HEK293 (cell line): ENCODE measurements around the gene RPS27A.
"Not testable (repeated sequence)": the region's sequence is repeated elsewhere in the genome, so short reads cannot be mapped to it uniquely, and the experiment has no call there.

ENCODE experiments used
- CTCF ChIA-PET: fragments of 350-600 bp; formaldehyde crosslinking; extraction: SDS; loops from one replicate; lab custom pipeline; 2021; ENCODE audit warnings: antibody characterized with exemption; lab: Yijun Ruan, JAX
- POLR2A ChIA-PET: fragments of 300-600 bp; formaldehyde crosslinking; extraction: SDS; loops from one replicate; lab custom pipeline; 2020; ENCODE audit warnings: antibody characterized with exemption, inconsistent platforms; lab: Yijun Ruan, JAX
- H3K27ac ChIP-seq: fragments of 200-500 bp; sonication (Bioruptor generic); 2 replicates; pipeline ENCODE4 v1.5.1; 2014; ENCODE audit warnings: low read depth, low read length, control low read depth, inconsistent platforms; ENCODE audit errors: extremely low read depth
- H3K36me3 ChIP-seq, 2 experiments: fragments of 200-500 bp in 1 of 2; sonication (Bioruptor generic) in 1 of 2; 1 replicate in 1 of 2; 2 replicates in 1 of 2; pipeline ENCODE4 v1.5.1; 2014 to 2017; ENCODE audit warnings: inconsistent platforms in 2 of 2, low read length in 2 of 2; ENCODE audit not compliant: control insufficient read depth in 2 of 2, insufficient read depth in 1 of 2
- H3K4me1 ChIP-seq: fragments of 200-500 bp; sonication (Bioruptor generic); 2 replicates; pipeline ENCODE4 v1.5.1; 2014; ENCODE audit warnings: mild to moderate bottlenecking, low read length, inconsistent platforms; ENCODE audit not compliant: control insufficient read depth, insufficient read depth
- H3K4me3 ChIP-seq: 2 replicates; pipeline ENCODE4 v1.5.1; 2011; ENCODE audit warnings: low read depth, mild to moderate bottlenecking, control low read depth, low read length, moderate library complexity
- H3K9me3 ChIP-seq: fragments of 200-500 bp; sonication (Bioruptor generic); 2 replicates; pipeline ENCODE4 v1.5.1; 2014; ENCODE audit warnings: low read depth, low read length, inconsistent platforms; ENCODE audit not compliant: control insufficient read depth, insufficient read depth
- FEZF1 ChIP-seq: fragments of 450-650 bp; formaldehyde crosslinking; IDR thresholded peaks from 2 replicates; pipeline ENCODE4 v1.5.1; 2016; ENCODE audit warnings: missing biosample characterization, missing genetic modification characterization
- HOXD13 ChIP-seq: sonication (generic); formaldehyde crosslinking; IDR thresholded peaks from 2 replicates; pipeline ENCODE4 v1.8.0; 2022; ENCODE audit warnings: missing genetic modification reagents, borderline replicate concordance
- SCRT1 ChIP-seq: fragments of 450-650 bp; formaldehyde crosslinking; IDR thresholded peaks from 2 replicates; pipeline ENCODE4 v1.5.1; 2016; ENCODE audit warnings: missing biosample characterization, missing genetic modification characterization, borderline replicate concordance
- SCRT2 ChIP-seq: fragments of 450-650 bp; formaldehyde crosslinking; IDR thresholded peaks from 2 replicates; pipeline ENCODE4 v1.5.1; 2016; ENCODE audit warnings: missing biosample characterization, missing genetic modification characterization
- TRIM28 ChIP-seq: IDR thresholded peaks from 2 replicates; pipeline ENCODE4 v1.6.1; 2011; ENCODE audit warnings: low read length, control low read depth, borderline replicate concordance
- ZBTB21 ChIP-seq: fragments of 450-650 bp; formaldehyde crosslinking; IDR thresholded peaks from 2 replicates; pipeline ENCODE4 v1.5.1; 2017; ENCODE audit warnings: missing biosample characterization, missing genetic modification characterization
- ZFP3 ChIP-seq: fragments of 450-650 bp; formaldehyde crosslinking; IDR thresholded peaks from 2 replicates; pipeline ENCODE4 v1.5.1; 2016; ENCODE audit warnings: low read depth, missing biosample characterization, missing genetic modification characterization
- ZNF157 ChIP-seq: fragments of 450-650 bp; formaldehyde crosslinking; IDR thresholded peaks from 2 replicates; pipeline ENCODE4 v1.5.1; 2016; ENCODE audit warnings: missing biosample characterization, missing genetic modification characterization
- ZNF16 ChIP-seq: fragments of 450-650 bp; formaldehyde crosslinking; IDR thresholded peaks from 2 replicates; pipeline ENCODE4 v1.5.1; 2016; ENCODE audit warnings: low read depth, missing biosample characterization, missing genetic modification characterization
- ZNF202 ChIP-seq: fragments of 450-650 bp; formaldehyde crosslinking; IDR thresholded peaks from 2 replicates; pipeline ENCODE4 v1.5.1; 2016; ENCODE audit warnings: missing biosample characterization, missing genetic modification characterization, borderline replicate concordance
- ZNF423 ChIP-seq: fragments of 450-650 bp; formaldehyde crosslinking; IDR thresholded peaks from 2 replicates; pipeline ENCODE4 v1.5.1; 2016; ENCODE audit warnings: missing biosample characterization, missing genetic modification characterization
- ZNF571 ChIP-seq: fragments of 450-650 bp; formaldehyde crosslinking; IDR thresholded peaks from 2 replicates; pipeline ENCODE4 v1.5.0; 2017; ENCODE audit warnings: missing biosample characterization, missing genetic modification characterization
- ZNF580 ChIP-seq: fragments of 450-650 bp; formaldehyde crosslinking; IDR thresholded peaks from 2 replicates; pipeline ENCODE4 v1.5.1; 2016; ENCODE audit warnings: missing biosample characterization, missing genetic modification characterization
- ZNF623 ChIP-seq: fragments of 450-650 bp; formaldehyde crosslinking; IDR thresholded peaks from 2 replicates; pipeline ENCODE4 v1.5.1; 2016; ENCODE audit warnings: missing biosample characterization, missing genetic modification characterization
- ZNF707 ChIP-seq: fragments of 450-650 bp; formaldehyde crosslinking; IDR thresholded peaks from 2 replicates; pipeline ENCODE4 v1.5.1; 2016; ENCODE audit warnings: missing biosample characterization, missing genetic modification characterization
- TF ChIP-seq, protein P1 (sequence below): fragments of 450-650 bp; formaldehyde crosslinking; IDR thresholded peaks from 2 replicates; pipeline ENCODE4 v1.5.1; 2016; ENCODE audit warnings: missing biosample characterization, missing genetic modification characterization
- TF ChIP-seq, protein P2 (sequence below): fragments of 450-650 bp; formaldehyde crosslinking; IDR thresholded peaks from 2 replicates; pipeline ENCODE4 v1.5.1; 2016; ENCODE audit warnings: missing biosample characterization, missing genetic modification characterization
- TF ChIP-seq, protein P3 (sequence below): fragments of 450-650 bp; formaldehyde crosslinking; IDR thresholded peaks from 2 replicates; pipeline ENCODE4 v1.5.0; 2017; ENCODE audit warnings: missing biosample characterization, missing genetic modification characterization, borderline replicate concordance
- TF ChIP-seq, protein P4 (sequence below): fragments of 450-650 bp; formaldehyde crosslinking; IDR thresholded peaks from 2 replicates; pipeline ENCODE4 v1.5.1; 2016; ENCODE audit warnings: missing biosample characterization, missing genetic modification characterization

RPS27A gene

DNA sequence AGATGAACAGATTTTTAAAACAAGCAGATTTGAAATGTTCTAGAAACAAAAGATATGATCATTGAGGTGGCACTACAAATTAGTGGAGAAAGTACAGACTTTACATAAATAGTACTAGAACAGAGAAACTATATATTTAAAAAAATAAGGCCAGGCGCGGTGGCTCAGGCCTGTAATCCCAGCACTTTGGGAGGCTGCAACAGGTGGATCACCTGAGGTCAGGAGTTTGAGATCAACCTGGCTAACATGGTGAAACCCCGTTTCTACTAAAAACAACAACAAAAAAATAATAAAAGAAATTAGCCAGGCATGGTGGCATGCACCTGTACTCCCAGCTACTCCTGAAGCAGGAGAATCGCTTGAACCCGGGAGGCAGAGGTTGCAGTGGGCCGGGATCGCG is 45.7 kb upstream of the RPS27A start:
- TF ChIP-seq SCRT1 (tag by site-specific recombination): peak; percentile 64
- TF ChIP-seq SCRT2 (tag by site-specific recombination): peak; percentile 83
- POLR2A ChIA-PET: not testable (repeated sequence)
- CTCF ChIA-PET: interaction anchor here (0.6 to 1.0 kb wide), 3 partner anchors 10 to 481 kb away, joined by 3 to 7 read pairs (median 4); no protein-coding TSS in a partner anchor

DNA sequence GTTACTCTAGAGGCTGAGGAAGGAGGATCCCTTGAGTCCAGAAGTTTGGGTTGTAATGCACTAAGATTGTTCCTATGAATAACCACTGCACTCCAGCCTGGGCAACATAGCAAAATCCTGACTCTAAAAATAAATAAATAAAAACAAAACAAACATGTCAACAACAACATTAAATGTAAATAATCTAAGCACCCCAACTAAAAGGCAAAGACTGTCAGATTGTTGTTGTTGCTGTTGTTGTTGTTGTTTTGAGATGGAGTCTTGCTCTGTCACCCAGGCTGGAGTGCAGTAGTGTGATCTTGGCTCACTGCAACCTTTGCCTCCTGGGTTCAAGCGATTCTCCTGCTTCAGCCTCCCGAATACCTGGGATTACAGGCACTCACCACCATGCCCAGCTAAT is 40.6 kb upstream of the RPS27A start:
- CTCF ChIA-PET, POLR2A ChIA-PET: not testable (repeated sequence)
- peaks cover 0 to 27% of the 10 kb centered on the region in 2 experiments; a peak in 2 of 3 replicates for H3K36me3 ChIP-seq

More for the DNA sequence above, 45.7 kb upstream of the RPS27A start:
- H3K36me3 ChIP-seq, H3K4me1 ChIP-seq, H3K9me3 ChIP-seq, H3K4me3 ChIP-seq, H3K27ac ChIP-seq: not testable (repeated sequence)

GRCh38 chr2:55196526-55196925 is 36.0 kb upstream of the RPS27A start:
- POLR2A ChIA-PET: no interaction called here

More for the DNA sequence above, 40.6 kb upstream of the RPS27A start:
- H3K9me3 ChIP-seq, H3K4me3 ChIP-seq, H3K27ac ChIP-seq, H3K4me1 ChIP-seq: not testable (repeated sequence)

GRCh38 chr2:55200416-55200815 is 32.1 kb upstream of the RPS27A start:
- POLR2A ChIA-PET: no interaction called here
- Histone ChIP-seq H3K27ac (no peak overlapping the region), H3K4me3 (no peak overlapping the region), H3K36me3 (peaks cover 16 to 65% of the 10 kb centered on the region in 2 experiments), H3K4me1 (no peaks in the 10 kb centered on the region), H3K9me3 (no peaks in the 10 kb centered on the region)
- CTCF ChIA-PET: interaction anchor here (0.6 kb wide), 1 partner anchor 417 kb away, joined by 3 read pairs; no protein-coding TSS in a partner anchor
- TF ChIP-seq, protein P1, sequence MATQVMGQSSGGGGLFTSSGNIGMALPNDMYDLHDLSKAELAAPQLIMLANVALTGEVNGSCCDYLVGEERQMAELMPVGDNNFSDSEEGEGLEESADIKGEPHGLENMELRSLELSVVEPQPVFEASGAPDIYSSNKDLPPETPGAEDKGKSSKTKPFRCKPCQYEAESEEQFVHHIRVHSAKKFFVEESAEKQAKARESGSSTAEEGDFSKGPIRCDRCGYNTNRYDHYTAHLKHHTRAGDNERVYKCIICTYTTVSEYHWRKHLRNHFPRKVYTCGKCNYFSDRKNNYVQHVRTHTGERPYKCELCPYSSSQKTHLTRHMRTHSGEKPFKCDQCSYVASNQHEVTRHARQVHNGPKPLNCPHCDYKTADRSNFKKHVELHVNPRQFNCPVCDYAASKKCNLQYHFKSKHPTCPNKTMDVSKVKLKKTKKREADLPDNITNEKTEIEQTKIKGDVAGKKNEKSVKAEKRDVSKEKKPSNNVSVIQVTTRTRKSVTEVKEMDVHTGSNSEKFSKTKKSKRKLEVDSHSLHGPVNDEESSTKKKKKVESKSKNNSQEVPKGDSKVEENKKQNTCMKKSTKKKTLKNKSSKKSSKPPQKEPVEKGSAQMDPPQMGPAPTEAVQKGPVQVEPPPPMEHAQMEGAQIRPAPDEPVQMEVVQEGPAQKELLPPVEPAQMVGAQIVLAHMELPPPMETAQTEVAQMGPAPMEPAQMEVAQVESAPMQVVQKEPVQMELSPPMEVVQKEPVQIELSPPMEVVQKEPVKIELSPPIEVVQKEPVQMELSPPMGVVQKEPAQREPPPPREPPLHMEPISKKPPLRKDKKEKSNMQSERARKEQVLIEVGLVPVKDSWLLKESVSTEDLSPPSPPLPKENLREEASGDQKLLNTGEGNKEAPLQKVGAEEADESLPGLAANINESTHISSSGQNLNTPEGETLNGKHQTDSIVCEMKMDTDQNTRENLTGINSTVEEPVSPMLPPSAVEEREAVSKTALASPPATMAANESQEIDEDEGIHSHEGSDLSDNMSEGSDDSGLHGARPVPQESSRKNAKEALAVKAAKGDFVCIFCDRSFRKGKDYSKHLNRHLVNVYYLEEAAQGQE (tag by site-specific recombination): 0 out of 2 replicates have a peak, but pooled peaks have one; percentile 62
- TF ChIP-seq, protein P2, sequence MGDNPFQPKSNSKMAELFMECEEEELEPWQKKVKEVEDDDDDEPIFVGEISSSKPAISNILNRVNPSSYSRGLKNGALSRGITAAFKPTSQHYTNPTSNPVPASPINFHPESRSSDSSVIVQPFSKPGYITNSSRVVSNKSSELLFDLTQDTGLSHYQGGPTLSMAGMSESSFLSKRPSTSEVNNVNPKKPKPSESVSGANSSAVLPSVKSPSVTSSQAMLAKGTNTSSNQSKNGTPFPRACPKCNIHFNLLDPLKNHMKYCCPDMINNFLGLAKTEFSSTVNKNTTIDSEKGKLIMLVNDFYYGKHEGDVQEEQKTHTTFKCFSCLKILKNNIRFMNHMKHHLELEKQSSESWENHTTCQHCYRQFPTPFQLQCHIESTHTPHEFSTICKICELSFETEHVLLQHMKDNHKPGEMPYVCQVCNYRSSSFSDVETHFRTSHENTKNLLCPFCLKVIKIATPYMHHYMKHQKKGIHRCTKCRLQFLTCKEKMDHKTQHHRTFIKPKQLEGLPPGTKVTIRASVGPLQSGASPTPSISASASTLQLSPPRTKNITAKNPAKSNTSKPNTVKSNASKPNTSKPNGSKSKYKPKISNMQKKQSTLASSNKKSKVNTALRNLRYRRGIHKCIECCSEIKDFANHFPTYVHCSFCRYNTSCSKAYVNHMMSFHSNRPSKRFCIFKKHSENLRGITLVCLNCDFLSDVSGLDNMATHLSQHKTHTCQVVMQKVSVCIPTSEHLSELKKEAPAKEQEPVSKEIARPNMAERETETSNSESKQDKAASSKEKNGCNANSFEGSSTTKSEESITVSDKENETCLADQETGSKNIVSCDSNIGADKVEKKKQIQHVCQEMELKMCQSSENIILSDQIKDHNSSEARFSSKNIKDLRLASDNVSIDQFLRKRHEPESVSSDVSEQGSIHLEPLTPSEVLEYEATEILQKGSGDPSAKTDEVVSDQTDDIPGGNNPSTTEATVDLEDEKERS (tag by site-specific recombination): no peak

More at GRCh38 chr2:55196526-55196925, 36.0 kb upstream of the RPS27A start:
- Histone ChIP-seq H3K36me3 (peaks cover 6 to 54% of the 10 kb centered on the region in 2 experiments), H3K4me1 (no peaks in the 10 kb centered on the region), H3K9me3 (no peaks in the 10 kb centered on the region), H3K27ac (no peak overlapping the region), H3K4me3 (no peak overlapping the region)
- CTCF ChIA-PET: interaction anchor here (0.7 kb wide), 1 partner anchor 180 kb away, joined by 3 read pairs; no protein-coding TSS in a partner anchor
- TF ChIP-seq ZFP3 (tag by site-specific recombination) (no peak), ZNF16 (tag by site-specific recombination) (no peak), ZNF202 (no peak), TRIM28 (no peak), HOXD13 (CRISPR knock-in tag) (no peak), ZNF157 (no peak), SCRT2 (tag by site-specific recombination) (no peak), FEZF1 (tag by site-specific recombination) (no peak), ZNF571 (tag by site-specific recombination) (no peak), ZNF423 (tag by site-specific recombination) (no peak), ZNF707 (tag by site-specific recombination) (no peak), ZBTB21 (tag by site-specific recombination) (no peak), ZNF623 (tag by site-specific recombination) (no peak), ZNF580 (tag by site-specific recombination) (no peak)
- TF ChIP-seq, protein P3, sequence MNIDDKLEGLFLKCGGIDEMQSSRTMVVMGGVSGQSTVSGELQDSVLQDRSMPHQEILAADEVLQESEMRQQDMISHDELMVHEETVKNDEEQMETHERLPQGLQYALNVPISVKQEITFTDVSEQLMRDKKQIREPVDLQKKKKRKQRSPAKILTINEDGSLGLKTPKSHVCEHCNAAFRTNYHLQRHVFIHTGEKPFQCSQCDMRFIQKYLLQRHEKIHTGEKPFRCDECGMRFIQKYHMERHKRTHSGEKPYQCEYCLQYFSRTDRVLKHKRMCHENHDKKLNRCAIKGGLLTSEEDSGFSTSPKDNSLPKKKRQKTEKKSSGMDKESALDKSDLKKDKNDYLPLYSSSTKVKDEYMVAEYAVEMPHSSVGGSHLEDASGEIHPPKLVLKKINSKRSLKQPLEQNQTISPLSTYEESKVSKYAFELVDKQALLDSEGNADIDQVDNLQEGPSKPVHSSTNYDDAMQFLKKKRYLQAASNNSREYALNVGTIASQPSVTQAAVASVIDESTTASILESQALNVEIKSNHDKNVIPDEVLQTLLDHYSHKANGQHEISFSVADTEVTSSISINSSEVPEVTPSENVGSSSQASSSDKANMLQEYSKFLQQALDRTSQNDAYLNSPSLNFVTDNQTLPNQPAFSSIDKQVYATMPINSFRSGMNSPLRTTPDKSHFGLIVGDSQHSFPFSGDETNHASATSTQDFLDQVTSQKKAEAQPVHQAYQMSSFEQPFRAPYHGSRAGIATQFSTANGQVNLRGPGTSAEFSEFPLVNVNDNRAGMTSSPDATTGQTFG (tag by site-specific recombination): no peak
- TF ChIP-seq, protein P4, sequence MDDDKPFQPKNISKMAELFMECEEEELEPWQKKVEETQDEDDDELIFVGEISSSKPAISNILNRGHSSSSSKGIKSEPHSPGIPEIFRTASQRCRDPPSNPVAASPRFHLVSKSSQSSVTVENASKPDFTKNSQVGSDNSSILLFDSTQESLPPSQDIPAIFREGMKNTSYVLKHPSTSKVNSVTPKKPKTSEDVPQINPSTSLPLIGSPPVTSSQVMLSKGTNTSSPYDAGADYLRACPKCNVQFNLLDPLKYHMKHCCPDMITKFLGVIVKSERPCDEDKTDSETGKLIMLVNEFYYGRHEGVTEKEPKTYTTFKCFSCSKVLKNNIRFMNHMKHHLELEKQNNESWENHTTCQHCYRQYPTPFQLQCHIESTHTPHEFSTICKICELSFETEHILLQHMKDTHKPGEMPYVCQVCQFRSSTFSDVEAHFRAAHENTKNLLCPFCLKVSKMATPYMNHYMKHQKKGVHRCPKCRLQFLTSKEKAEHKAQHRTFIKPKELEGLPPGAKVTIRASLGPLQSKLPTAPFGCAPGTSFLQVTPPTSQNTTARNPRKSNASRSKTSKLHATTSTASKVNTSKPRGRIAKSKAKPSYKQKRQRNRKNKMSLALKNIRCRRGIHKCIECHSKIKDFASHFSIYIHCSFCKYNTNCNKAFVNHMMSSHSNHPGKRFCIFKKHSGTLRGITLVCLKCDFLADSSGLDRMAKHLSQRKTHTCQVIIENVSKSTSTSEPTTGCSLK: no peak
